ENCODE measurements around the gene CEP68. TPM values are rescaled to one million over a fixed set of nuclear protein-coding genes. Genes with fewer than 3 reads are reported as not detected.
"Not testable (repeated sequence)": the region's sequence is repeated elsewhere in the genome, so short reads cannot be mapped to it uniquely, and the experiment has no call there.

The CEP68 gene
- polyA plus RNA-seq, 3 donors = 28.0 to 31.3 (median 29.2) TPM

GRCh38 chr2:65026704-65027464 lies 29.3 kb upstream of the CEP68 start:
- DNase-seq (ENCODE audit: extremely low read depth in 1 of 11, low read depth in 9 of 11, low spot score in 4 of 11) = no peak

GRCh38 chr2:65027616-65028244 lies 28.5 kb upstream of the CEP68 start:
- DNase-seq (ENCODE audit: extremely low read depth in 1 of 11, low read depth in 9 of 11, low spot score in 4 of 11) = no peak

- DNase-seq (ENCODE audit: extremely low read depth in 1 of 11, low read depth in 9 of 11, low spot score in 4 of 11) = no peak
Observed at GRCh38 chr2:65030476-65031332, 25.5 kb upstream of the CEP68 start.

- DNase-seq (ENCODE audit: extremely low read depth in 1 of 11, low read depth in 9 of 11, low spot score in 4 of 11) = no peak
Observed at GRCh38 chr2:65031341-65032018, 24.7 kb upstream of the CEP68 start.

- no peak for DNase-seq (ENCODE audit: extremely low read depth in 1 of 11, low read depth in 9 of 11, low spot score in 4 of 11)
Observed at GRCh38 chr2:65032019-65032975, 23.9 kb upstream of the CEP68 start.

GRCh38 chr2:65033178-65033577 lies 23.0 kb upstream of the CEP68 start:
- DNase-seq (ENCODE audit: extremely low read depth in 1 of 11, low read depth in 9 of 11, low spot score in 4 of 11) = no peak

GRCh38 chr2:65033667-65034066 lies 22.5 kb upstream of the CEP68 start:
- DNase-seq (ENCODE audit: extremely low read depth in 1 of 11, low read depth in 9 of 11, low spot score in 4 of 11) = not testable (repeated sequence)

GRCh38 chr2:65035351-65035943 lies 20.8 kb upstream of the CEP68 start:
- DNase-seq (ENCODE audit: extremely low read depth in 1 of 11, low read depth in 9 of 11, low spot score in 4 of 11) = no peak

GRCh38 chr2:65037178-65037577 lies 19.0 kb upstream of the CEP68 start:
- DNase-seq (ENCODE audit: extremely low read depth in 1 of 11, low read depth in 9 of 11, low spot score in 4 of 11) = no peak

GRCh38 chr2:65039640-65040039 lies 16.6 kb upstream of the CEP68 start:
- no peak for DNase-seq (ENCODE audit: extremely low read depth in 1 of 11, low read depth in 9 of 11, low spot score in 4 of 11)

- peak in 8 of 11 donors; percentile 55 to 78 (median 64) for DNase-seq (ENCODE audit: extremely low read depth in 1 of 11, low read depth in 9 of 11, low spot score in 4 of 11)
Observed at GRCh38 chr2:65040400-65041261, 15.6 kb upstream of the CEP68 start.

- DNase-seq (ENCODE audit: extremely low read depth in 1 of 11, low read depth in 9 of 11, low spot score in 4 of 11) = no peak
Observed at GRCh38 chr2:65043001-65043400, 13.2 kb upstream of the CEP68 start.

- no peak for DNase-seq (ENCODE audit: extremely low read depth in 1 of 11, low read depth in 9 of 11, low spot score in 4 of 11)
Observed at GRCh38 chr2:65044097-65044735, 12.0 kb upstream of the CEP68 start.

GRCh38 chr2:65045651-65046050 lies 10.6 kb upstream of the CEP68 start:
- DNase-seq (ENCODE audit: extremely low read depth in 1 of 11, low read depth in 9 of 11, low spot score in 4 of 11) = no peak

- DNase-seq (ENCODE audit: extremely low read depth in 1 of 11, low read depth in 9 of 11, low spot score in 4 of 11) = no peak
Observed at GRCh38 chr2:65046633-65047407, 9.4 kb upstream of the CEP68 start.
